H1 (cell line): ENCODE measurements around the gene SNED1. TPM values are rescaled to one million over a fixed set of nuclear protein-coding genes. Genes with fewer than 3 reads are reported as not detected.

Source experiments
- CTCF ChIA-PET: fragments of 300-600 bp; sonication (Branson Sonifier 250); formaldehyde crosslinking; loops from one replicate; lab custom pipeline; 2021; ENCODE audit not compliant: partially characterized antibody; lab: Charles Lee
- POLR2A ChIA-PET: fragments of 300-600 bp; sonication (Branson Sonifier 250); formaldehyde crosslinking; loops from one replicate; lab custom pipeline; 2021; ENCODE audit warnings: inconsistent platforms; ENCODE audit not compliant: partially characterized antibody; lab: Charles Lee
- DNase-seq, 2 experiments: peaks; one replicate each; pipeline versions ENCODE4 v3.0.0 to v3.0.0-alpha.2; 2010 to 2022; ENCODE audit warnings: low spot score in 2 of 2, low read depth in 1 of 2, mixed read lengths in 1 of 2
- FAIRE-seq: peaks from 2 replicates; lab custom pipeline; 2011; peaks lifted over from hg19 to GRCh38; lab: Jason Lieb, UNC
- H2AFZ ChIP-seq: 2 replicates; pipeline ENCODE4 v1.8.1; 2012; ENCODE audit warnings: low read length, inconsistent platforms
- H2AK5ac ChIP-seq: 2 replicates; pipeline ENCODE4 v1.6.1; 2013; ENCODE audit warnings: low read depth, low read length
- H2BK120ac ChIP-seq: replicated peaks from 2 replicates; pipeline ENCODE3; 2013; ENCODE audit warnings: low read depth, low read length, inconsistent platforms
- H2BK12ac ChIP-seq: 2 replicates; pipeline ENCODE4 v1.6.1; 2013; ENCODE audit warnings: low read depth, low read length
- H2BK15ac ChIP-seq: 2 replicates; pipeline ENCODE4 v1.6.1; 2013; ENCODE audit warnings: low read length
- H2BK20ac ChIP-seq: 2 replicates; pipeline ENCODE4 v1.6.1; 2013; ENCODE audit warnings: low read length
- H2BK5ac ChIP-seq: 2 replicates; pipeline ENCODE4 v1.6.1; 2013; ENCODE audit warnings: low read depth, low read length
- H3K14ac ChIP-seq: 2 replicates; pipeline ENCODE4 v1.6.1; 2013; ENCODE audit warnings: inconsistent platforms; ENCODE audit not compliant: insufficient read length
- H3K18ac ChIP-seq: 2 replicates; pipeline ENCODE4 v1.6.1; 2013; ENCODE audit warnings: low read length; ENCODE audit errors: extremely low read depth
- H3K23ac ChIP-seq: 2 replicates; pipeline ENCODE4 v1.6.1; 2013; ENCODE audit warnings: inconsistent platforms; ENCODE audit not compliant: insufficient read length
- H3K23me2 ChIP-seq: 2 replicates; pipeline ENCODE4 v1.6.1; 2013; ENCODE audit warnings: low read depth, low read length
- H3K27ac ChIP-seq: 2 replicates; pipeline ENCODE4 v1.6.1; 2011; ENCODE audit warnings: low read depth, low read length, inconsistent platforms
- H3K27me3 ChIP-seq, 4 experiments: replicated peaks in 1 of 4; 1 replicate in 1 of 4; 2 replicates in 3 of 4; pipeline versions ENCODE4 v1.6.1 to v1.8.1; 2011 to 2013; ENCODE audit warnings: low read length in 3 of 4, mild to moderate bottlenecking in 3 of 4, inconsistent platforms in 2 of 4, mixed read lengths in 2 of 4, moderate library complexity in 1 of 4; ENCODE audit not compliant: control insufficient read depth in 3 of 4, insufficient read depth in 3 of 4; ENCODE audit errors: extremely low read depth in 1 of 4
- H3K36me3 ChIP-seq, 4 experiments: 2 replicates each; pipeline versions ENCODE4 v1.6.1 to v1.8.1; 2011 to 2013; ENCODE audit warnings: mild to moderate bottlenecking in 4 of 4, low read length in 3 of 4, moderate library complexity in 2 of 4, control low read depth in 1 of 4, inconsistent platforms in 1 of 4; ENCODE audit not compliant: insufficient read depth in 4 of 4, control insufficient read depth in 2 of 4
- H3K4ac ChIP-seq: replicated peaks from 2 replicates; pipeline ENCODE3; 2013; ENCODE audit warnings: low read length, low read depth, mixed read lengths, inconsistent platforms; ENCODE audit not compliant: insufficient read length
- H3K4me1 ChIP-seq, 4 experiments: replicated peaks in 1 of 4; 1 replicate in 1 of 4; 2 replicates in 3 of 4; pipeline versions ENCODE4 v1.6.1 to v1.8.1; 2011 to 2013; ENCODE audit warnings: low read length in 3 of 4, inconsistent platforms in 2 of 4, mixed read lengths in 1 of 4; ENCODE audit not compliant: insufficient read depth in 4 of 4, control insufficient read depth in 3 of 4
- H3K4me2 ChIP-seq, 2 experiments: 2 replicates each; pipeline versions ENCODE4 v1.6.1 to v1.8.1; 2011 to 2013; ENCODE audit warnings: low read depth in 2 of 2, low read length in 2 of 2, control low read depth in 1 of 2, inconsistent platforms in 1 of 2, mild to moderate bottlenecking in 1 of 2; ENCODE audit not compliant: insufficient read depth in 1 of 2
- H3K4me3 ChIP-seq, 4 experiments: fragments of 200-600, 300-600 bp in 1 of 4; sonication (generic), shearing (Covaris generic), sonication (Bioruptor Twin) in 1 of 4; 2 replicates each; pipeline versions ENCODE4 v1.5.1 to v1.8.1; 2011 to 2016; ENCODE audit warnings: low read length in 4 of 4, low read depth in 3 of 4, control low read depth in 2 of 4, inconsistent platforms in 2 of 4, mild to moderate bottlenecking in 2 of 4, mixed read lengths in 1 of 4, moderate library complexity in 1 of 4; ENCODE audit not compliant: insufficient read depth in 2 of 4; ENCODE audit errors: extremely low read depth in 1 of 4
- H3K56ac ChIP-seq: replicated peaks from 2 replicates; pipeline ENCODE3; 2013; ENCODE audit warnings: low read depth, mild to moderate bottlenecking, mixed read lengths, low read length, inconsistent platforms; ENCODE audit not compliant: insufficient read length
- H3K79me1 ChIP-seq: 2 replicates; pipeline ENCODE4 v1.6.1; 2013; ENCODE audit warnings: low read depth, low read length, control low read depth
- H3K79me2 ChIP-seq, 2 experiments: 2 replicates each; pipeline versions ENCODE4 v1.6.1 to v1.8.1; 2012 to 2013; ENCODE audit warnings: low read length in 2 of 2, mild to moderate bottlenecking in 2 of 2, inconsistent platforms in 1 of 2; ENCODE audit not compliant: insufficient read depth in 2 of 2, control insufficient read depth in 1 of 2
- H3K9ac ChIP-seq, 4 experiments: replicated peaks in 1 of 4; 1 replicate in 1 of 4; 2 replicates in 3 of 4; pipeline versions ENCODE4 v1.6.1 to v1.8.1; 2011 to 2013; ENCODE audit warnings: low read depth in 3 of 4, low read length in 3 of 4, control low read depth in 2 of 4, mild to moderate bottlenecking in 2 of 4, moderate library complexity in 2 of 4, inconsistent platforms in 1 of 4; ENCODE audit errors: extremely low read depth in 1 of 4
- H3K9me3 ChIP-seq, 2 experiments: 2 replicates each; pipeline versions ENCODE4 v1.6.1 to v1.8.1; 2012 to 2013; ENCODE audit warnings: mild to moderate bottlenecking in 2 of 2, moderate library complexity in 2 of 2, control low read depth in 1 of 2, inconsistent platforms in 1 of 2, low read depth in 1 of 2, low read length in 1 of 2, mixed read lengths in 1 of 2; ENCODE audit not compliant: insufficient read depth in 2 of 2
- H4K20me1 ChIP-seq, 2 experiments: replicated peaks in 1 of 2; 2 replicates each; pipeline versions ENCODE3 to v1.8.1; 2011 to 2013; ENCODE audit warnings: inconsistent platforms in 2 of 2, low read length in 2 of 2, mild to moderate bottlenecking in 1 of 2; ENCODE audit not compliant: insufficient read depth in 2 of 2, control insufficient read depth in 1 of 2
- H4K5ac ChIP-seq: 2 replicates; pipeline ENCODE4 v1.6.1; 2013; ENCODE audit warnings: low read length, low read depth, mixed read lengths, inconsistent platforms; ENCODE audit not compliant: insufficient read length
- H4K8ac ChIP-seq: 2 replicates; pipeline ENCODE4 v1.8.0; 2013; ENCODE audit warnings: mild to moderate bottlenecking, moderate library complexity, low read length, inconsistent platforms; ENCODE audit not compliant: insufficient read depth; ENCODE audit errors: extremely low read depth
- H4K91ac ChIP-seq: replicated peaks from 2 replicates; pipeline ENCODE3; 2013; ENCODE audit warnings: low read length, mixed read lengths, inconsistent platforms; ENCODE audit not compliant: insufficient read length
- CREB1 ChIP-seq: IDR thresholded peaks from 2 replicates; pipeline ENCODE4 v1.6.1; 2012; ENCODE audit warnings: inconsistent platforms
- TAF1 ChIP-seq: IDR thresholded peaks from 2 replicates; pipeline ENCODE4 v1.6.1; 2011; ENCODE audit warnings: mild to moderate bottlenecking, low read depth, low read length
- WGBS, 2 experiments: shearing (Covaris generic) in 1 of 2; methylation state at CpG; one replicate each; pipeline versions ENCODE4 v1.1.6 to v1.1.7; 2013 to 2015; ENCODE audit warnings: low lambda C conversion rate in 2 of 2, mixed read lengths in 2 of 2, inconsistent platforms in 1 of 2, low coverage in 1 of 2, missing lambda C conversion rate in 1 of 2; ENCODE audit not compliant: insufficient replicate concordance in 2 of 2, insufficient coverage in 1 of 2, insufficient read length in 1 of 2; ENCODE audit errors: extremely low coverage in 1 of 2, missing lambda C conversion rate in 1 of 2; 5-methylcytosine and 5-hydroxymethylcytosine counted together
- polyA plus RNA-seq, 7 experiments: library from polyadenylated mRNA; depleted of rRNA in 3 of 7; stranded (reverse) in 5 of 7; unstranded in 2 of 7; fragments of >200 nt in 5 of 7; fragments of 200-250 nt in 2 of 7; gene quantifications; 1 replicate in 5 of 7; 2 replicates in 1 of 7; 4 replicates in 1 of 7; pipeline versions ENCODE4 v1.2.1 to v1.2.3, GENCODE V29; 2011 to 2013; ENCODE audit warnings: missing spikeins in 2 of 7, mixed read lengths in 2 of 7
- total RNA-seq: library from RNA; stranded (reverse); fragmentation: NEBNext Ultra II Directional; extraction: Animal tissue kit (Norgen Biotek cat#: 25700); gene quantifications from 2 replicates; pipeline ENCODE4 v1.2.1, GENCODE V29; 2021

Gene SNED1
- total and polyA plus RNA-seq, 2 of the 8 experiments (the other 6 are each of a cell fraction or from before 2014, with no cell fraction given), result 1.9 TPM

DNA sequence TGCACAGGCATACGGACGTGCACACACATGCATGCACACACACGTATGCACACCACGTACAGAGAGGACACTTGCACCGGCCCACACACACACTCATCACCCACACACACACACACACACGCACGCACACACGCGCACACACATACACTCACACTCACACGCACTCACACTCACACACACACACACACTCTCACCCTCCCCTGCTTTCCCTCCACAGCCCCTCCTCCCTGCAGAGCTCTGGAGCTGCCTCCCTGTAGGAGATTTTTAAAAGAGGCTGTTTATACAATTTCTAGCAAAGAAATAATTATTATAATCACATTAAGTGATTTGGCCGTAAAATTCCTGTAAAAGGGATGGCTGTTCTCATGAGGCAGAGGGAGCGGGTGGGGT lies 36.5 kb upstream of the SNED1 start:
- Histone ChIP-seq H3K18ac (no peak overlapping the region; the same call in 1 of the 2 replicates), H3K4me3 (no peak overlapping the region), H3K27ac (no peak overlapping the region), H4K20me1 (peaks cover 0 to 9% of the 10 kb centered on the region in 2 experiments), H3K23ac (no peak overlapping the region), H3K4ac (no peak overlapping the region), H3K9me3 (no peaks in the 10 kb centered on the region), H3K36me3 (no peaks in the 10 kb centered on the region), H2AK5ac (peak overlapping the region; percentile 99; the same call in 1 of the 2 replicates), H2AFZ (no peak overlapping the region), H2BK12ac (0 out of 2 replicates have a peak overlapping the region, but pooled peaks have one; percentile 40), H4K5ac (no peak overlapping the region), H3K14ac (no peak overlapping the region), H4K91ac (no peak overlapping the region), H2BK5ac (no peak overlapping the region; the same call in 1 of the 2 replicates), H3K4me1 (peaks cover 0 to 15% (median 6%) of the 10 kb centered on the region in 4 experiments; a peak in 5 of 7 replicates), H2BK15ac (0 out of 2 replicates have a peak overlapping the region, but pooled peaks have one; percentile 74), H3K9ac (no peak overlapping the region), H2BK20ac (no peak overlapping the region), H3K4me2 (no peak overlapping the region; a peak in 1 of 4 replicates), H3K56ac (no peak overlapping the region), H3K27me3 (no peaks in the 10 kb centered on the region), H2BK120ac (no peak overlapping the region), H3K79me2 (no peaks in the 10 kb centered on the region), H3K79me1 (no peaks in the 10 kb centered on the region), H3K23me2 (peaks cover 8% of the 10 kb centered on the region; the same call in 1 of the 2 replicates), H4K8ac (no peak overlapping the region)
- peak in 1 of 2 experiments; percentile 22 for DNase-seq
- 89% methylated on average over 8 of the region's 12 CpGs; no CpG with 5 or more reads in 1 of the 2 experiments for WGBS, 2 experiments
- ChIA-PET CTCF (interaction anchor here (0.5 kb wide), 1 partner anchor 1381 kb away, joined by 3 read pairs; no protein-coding TSS in a partner anchor), POLR2A (interaction anchor here (0.7 to 0.9 kb wide), 2 partner anchors 8 to 41 kb away, joined by 4 read pairs; no protein-coding TSS in a partner anchor)
- no peak for FAIRE-seq
- TF ChIP-seq CREB1 (no peak), TAF1 (no peak)
